DMS79 treated with DMSO at 0.1 percent for 48 hours (cell line): ENCODE measurements around the gene TRPV2.
A peak's percentile ranks its signal among the peaks of the same experiment; 100 is the strongest.

Source experiments
- DNase-seq: peaks from one replicate; lab custom pipeline; 2025; lab: John Stamatoyannopoulos, UW

TRPV2 gene

DNA sequence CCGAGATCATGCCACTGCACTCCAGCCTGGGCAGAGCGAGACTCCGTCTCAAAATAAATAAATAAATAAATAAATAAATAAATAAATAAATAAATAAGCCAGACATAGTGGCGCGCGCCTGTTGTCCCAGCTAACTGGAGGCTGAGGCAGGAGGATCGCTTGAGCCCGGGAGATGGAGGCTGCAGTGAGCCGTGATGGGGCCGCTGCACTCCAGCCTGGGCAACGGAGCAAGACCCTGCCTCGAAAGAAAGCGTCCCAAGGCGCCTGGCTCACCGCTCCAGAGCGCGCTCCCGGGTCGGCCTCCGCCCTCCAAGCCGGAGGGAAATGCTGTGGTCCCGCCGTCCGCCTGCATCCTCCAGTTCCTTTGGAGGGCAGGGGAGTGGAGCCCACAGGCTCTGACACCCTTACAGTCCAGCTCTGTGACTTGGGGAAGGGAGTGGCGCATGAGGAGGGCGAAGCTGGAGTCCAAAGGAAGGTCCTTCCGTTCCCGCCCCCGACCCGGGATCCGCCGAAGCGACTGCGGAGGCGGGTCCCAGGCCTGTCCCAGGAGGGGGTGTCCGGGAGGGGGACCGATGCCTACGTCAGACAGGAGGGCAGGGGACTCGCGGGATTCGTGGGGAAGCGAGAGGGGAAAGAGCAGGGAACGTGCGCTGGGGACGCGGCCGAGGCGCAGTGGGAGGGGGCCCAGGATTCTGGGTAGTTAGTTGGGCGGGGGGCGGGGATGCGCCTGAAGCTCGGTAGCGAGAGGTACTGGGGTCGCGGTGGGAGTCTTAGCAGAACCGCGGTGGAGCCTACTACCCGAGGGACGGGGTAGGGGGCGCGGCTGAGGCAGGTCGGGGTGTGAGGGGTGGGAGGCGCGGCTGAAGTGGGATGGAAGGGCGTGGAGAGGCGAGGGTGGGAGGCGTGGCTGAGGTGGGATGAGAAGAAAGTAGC lies 8.4 kb upstream of the TRPV2 start:
- peak; percentile 16 for DNase-seq

DNA sequence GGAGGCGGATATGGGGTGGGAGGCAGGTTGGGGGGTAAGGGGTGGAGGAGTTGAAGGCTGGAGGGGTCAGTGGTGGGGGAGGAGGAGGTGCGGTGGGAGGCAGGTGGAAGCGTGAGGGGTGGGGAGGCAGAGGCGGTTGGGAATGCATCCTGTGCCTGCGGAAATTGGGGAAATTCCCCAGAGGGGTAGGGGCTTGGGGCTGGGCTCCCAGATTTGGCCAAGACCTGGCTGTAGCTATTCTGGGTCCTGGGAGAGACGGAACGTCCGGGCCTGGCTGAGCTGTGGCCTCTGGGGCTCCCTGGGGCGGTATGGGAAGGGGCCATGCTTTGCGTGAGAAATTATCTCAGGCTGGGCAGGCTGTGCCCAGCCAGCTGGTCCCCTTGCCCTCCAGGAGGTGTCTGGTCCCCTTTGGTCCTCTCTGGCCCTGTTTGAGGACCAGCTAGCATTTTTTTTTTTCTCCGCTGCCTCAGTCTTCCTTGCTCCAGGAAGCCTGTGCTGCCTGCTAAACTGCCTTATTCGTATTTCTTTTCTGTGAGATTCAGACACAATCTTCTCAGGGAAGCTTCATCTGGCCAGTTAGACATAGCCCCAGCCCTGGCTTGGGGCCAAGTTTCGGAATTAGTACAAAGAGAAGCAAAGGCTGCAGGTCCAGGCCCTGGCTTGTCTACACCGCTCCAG lies 7.3 kb upstream of the TRPV2 start:
- peak; percentile 31 for DNase-seq

DNA sequence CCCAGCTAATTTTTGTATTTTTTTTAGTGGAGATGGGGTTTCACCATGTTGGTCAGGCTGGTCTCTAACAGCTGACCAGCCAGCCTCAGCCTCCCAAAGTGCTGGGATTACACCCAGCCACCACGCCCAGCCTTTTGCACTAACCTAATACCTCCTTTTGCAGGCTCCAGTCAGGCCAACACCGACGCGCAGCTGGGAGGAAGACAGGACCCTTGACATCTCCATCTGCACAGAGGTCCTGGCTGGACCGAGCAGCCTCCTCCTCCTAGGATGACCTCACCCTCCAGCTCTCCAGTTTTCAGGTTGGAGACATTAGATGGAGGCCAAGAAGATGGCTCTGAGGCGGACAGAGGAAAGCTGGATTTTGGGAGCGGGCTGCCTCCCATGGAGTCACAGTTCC lies 2.0 kb downstream of the TRPV2 start:
- no peak for DNase-seq

DNA sequence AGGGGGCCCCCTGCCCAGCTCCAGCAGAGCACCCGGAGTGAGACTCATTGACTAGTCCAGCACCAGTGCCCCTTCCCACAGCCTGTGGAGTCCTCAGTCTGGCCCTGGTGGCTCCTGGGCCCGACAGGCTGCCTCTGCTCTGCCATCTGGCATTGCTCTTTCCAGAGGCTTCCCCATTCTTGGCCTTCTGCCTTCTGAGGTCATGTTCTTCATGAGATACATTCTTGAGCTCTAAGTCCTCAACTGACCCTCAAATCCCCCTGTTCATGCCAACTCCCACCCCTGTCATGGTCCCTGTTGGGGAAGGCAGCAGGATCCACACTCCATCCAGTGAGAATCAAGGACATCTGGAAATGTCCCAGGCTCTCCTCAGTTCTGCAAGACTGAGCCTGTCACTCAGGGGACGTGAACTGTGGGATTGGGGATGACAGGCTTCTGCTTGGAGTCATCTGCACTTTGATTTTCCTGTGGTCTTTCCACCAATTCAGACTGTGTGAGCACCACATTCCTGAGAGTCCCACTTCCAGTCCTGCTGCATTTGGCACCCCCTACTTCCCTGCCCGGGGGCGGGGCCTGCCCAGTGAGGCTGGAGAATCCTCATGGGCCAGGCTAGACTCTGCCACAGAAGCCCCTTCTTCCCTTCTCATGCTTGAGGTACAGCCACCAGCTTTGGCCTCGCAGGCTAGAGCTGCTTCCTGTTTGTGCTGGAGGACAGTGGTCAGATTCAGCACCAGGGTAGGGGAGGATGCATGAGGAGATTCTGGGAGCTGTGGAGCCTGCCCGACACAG lies 2.7 kb downstream of the TRPV2 start:
- no peak for DNase-seq

DNA sequence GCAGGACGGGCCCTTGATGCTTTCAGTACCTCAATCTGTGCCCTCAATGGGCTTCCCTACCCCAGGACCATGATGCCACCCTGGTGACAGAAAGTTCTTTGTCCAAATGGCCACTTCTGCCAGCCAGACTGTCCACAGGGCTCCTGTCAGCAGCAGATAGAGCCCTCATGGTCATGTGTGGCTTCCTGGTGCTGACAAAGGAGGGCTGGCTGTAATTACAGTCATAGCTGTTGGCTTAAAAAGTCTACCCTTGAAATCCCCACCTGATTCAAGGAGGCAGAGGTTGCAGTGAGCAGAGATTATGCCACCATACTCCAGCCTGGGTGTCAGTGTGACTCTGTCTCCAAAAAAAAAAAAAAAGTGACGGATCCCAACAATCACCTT lies 3.3 kb downstream of the TRPV2 start:
- no peak for DNase-seq

DNA sequence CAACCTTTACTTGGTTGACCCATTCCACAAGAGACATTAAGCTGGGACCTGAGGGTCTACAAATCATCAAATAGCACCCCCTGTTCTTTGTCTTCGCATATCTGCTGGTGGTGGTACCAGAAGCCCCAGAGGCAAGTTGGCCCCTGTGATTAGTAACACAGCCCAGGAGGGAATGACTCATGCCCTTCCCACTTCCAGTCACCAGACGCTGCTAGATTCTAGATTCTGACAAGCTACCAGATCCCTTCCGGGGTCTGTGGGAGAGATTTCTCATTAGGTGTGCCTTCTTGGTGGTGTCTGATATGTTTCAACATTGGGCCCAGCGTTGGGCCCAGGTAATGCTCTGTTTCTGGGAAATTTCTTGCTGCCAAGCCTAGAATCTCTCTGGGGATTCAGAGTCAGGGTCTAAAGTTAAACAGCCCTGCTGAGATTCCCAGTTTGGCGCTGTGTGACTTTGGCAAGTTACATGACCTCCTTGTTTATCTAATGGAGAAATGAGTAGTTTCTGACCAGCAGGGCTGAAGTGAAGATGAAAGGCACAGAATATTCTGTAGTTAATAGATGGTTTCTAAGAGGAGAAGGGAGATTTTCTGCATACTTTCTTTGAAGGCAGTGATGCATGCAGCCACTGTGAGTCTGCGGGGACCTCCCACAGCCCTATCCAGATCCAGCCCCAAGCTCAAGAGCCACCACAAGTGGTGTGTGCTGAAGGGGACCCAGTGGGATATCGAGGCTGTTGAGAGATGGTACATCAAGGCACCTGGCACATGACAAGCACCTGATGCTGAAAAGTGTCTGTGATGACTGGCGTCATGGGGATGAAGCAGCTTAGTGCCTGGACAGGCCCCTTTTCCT lies 3.9 kb downstream of the TRPV2 start:
- DNase-seq = peak; percentile 51

DNA sequence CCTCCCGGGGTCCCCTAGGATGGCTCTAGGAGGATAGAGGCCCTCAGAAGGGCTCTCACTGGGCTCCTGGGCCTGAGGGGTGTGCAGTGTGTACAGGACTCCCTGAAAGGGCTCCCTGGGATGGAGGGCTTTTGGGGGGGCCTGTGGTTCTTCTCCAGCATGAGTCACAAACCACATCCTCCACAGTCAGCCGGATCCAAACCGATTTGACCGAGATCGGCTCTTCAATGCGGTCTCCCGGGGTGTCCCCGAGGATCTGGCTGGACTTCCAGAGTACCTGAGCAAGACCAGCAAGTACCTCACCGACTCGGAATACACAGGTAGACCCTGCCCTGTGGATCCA lies 4.5 kb downstream of the TRPV2 start:
- DNase-seq = no peak

DNA sequence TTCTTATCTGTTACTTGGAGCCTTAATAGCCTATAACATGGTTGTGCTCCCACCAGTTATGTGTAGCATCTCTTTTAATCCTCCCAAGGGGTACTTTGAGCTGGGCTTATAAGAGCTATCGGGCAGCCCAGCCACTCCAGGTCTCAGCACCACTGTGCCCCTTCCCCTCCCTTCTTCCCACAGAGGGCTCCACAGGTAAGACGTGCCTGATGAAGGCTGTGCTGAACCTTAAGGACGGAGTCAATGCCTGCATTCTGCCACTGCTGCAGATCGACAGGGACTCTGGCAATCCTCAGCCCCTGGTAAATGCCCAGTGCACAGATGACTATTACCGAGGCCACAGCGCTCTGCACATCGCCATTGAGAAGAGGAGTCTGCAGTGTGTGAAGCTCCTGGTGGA lies 7.0 kb downstream of the TRPV2 start:
- no peak for DNase-seq

DNA sequence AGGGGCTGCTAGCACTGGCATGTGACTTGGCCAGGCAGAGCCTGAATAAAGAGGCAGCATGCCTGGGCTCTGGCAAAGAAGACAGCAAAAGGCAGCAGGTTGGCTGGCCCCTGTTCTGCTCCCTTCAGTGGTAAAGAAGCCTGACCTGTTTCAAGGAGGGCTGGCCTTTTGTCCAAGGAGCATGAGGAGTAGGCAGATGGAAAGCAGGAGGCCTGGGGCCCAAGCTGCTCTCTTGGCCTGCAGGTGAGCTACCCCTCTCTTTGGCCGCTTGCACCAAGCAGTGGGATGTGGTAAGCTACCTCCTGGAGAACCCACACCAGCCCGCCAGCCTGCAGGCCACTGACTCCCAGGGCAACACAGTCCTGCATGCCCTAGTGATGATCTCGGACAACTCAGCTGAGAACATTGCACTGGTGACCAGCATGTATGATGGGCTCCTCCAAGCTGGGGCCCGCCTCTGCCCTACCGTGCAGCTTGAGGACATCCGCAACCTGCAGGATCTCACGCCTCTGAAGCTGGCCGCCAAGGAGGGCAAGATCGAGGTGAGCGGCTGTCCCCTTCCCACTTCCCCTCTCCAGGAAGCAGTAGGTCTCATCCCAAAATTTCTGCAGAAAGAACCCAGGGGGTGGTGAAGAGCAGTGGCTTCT lies 8.0 kb downstream of the TRPV2 start:
- DNase-seq = no peak

DNA sequence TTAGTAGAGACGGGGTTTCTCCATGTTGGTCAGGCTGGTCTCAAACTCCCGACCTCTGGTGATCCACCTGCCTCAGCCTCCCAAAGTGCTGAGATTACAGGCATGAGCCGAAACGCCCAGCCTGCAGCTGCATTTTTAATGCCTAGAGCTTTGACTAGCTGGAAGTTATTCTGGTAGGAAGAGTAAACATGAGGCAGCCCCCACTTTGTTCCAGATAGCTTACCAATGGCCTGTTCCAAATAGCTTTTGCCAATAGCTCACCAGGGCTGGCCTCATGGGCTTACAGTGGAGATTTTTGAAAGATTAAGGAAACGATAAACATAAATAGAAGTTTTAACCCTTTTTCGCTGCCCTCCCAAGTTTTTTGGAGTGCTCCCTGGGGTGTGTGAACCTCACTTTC lies 9.8 kb downstream of the TRPV2 start:
- DNase-seq = no peak

DNA sequence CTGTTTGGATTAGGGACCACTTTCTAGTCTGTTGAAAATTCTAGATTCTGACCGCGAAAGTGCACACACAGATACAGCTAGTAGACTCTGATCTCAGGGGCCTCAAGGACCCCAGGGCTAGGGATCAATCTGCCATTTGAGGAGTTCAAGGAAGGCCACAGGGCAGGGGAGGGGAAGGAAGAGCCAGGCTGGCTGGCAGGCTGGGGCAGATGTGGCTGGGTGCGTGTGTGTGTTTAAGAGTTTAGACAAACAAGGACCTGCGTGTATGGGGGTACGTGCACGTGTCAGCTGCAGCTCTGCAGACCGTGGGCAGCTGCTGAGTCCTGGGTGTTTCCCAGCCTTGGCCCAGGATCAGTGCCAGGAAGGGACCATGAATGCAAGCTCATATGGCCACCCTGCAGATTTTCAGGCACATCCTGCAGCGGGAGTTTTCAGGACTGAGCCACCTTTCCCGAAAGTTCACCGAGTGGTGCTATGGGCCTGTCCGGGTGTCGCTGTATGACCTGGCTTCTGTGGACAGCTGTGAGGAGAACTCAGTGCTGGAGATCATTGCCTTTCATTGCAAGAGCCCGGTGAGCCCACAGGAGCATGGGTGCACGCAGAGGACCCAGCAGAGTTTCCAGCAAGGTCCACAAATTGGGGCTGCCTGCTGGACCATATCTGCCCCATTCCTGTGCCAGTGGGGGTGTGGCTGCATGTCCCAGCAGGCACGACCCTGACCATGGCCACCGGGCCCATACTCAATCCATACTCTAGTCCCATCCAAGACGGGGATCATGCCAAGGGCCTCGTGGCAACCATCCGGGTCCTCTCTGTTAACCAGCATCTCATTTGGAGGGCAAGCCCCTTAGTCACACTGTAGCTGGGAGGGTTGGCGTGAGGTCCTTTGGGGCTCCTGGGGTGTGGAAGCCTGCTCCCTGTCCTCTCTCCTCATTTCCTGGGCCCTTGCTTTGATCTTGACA lies 10.6 kb downstream of the TRPV2 start:
- DNase-seq = no peak

DNA sequence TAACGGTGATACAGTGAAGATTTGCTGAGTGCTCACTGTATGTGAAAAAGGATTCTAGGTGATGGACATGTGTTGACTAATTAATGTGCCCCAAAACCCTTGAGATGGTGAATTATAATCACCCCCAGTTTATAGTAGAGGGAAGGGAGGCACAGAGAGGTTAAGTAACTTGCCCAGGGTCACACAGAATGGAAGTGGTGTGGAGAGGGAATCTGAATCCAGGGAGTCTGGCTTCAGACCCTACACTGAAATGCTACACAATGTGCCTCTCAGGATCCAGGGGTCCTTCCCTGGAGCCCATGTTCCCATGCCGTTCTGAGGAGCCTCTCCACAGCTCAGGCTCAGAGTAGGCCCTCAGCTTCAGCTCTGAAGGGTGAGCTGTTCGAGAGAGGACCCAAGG lies 11.6 kb downstream of the TRPV2 start:
- DNase-seq = no peak

DNA sequence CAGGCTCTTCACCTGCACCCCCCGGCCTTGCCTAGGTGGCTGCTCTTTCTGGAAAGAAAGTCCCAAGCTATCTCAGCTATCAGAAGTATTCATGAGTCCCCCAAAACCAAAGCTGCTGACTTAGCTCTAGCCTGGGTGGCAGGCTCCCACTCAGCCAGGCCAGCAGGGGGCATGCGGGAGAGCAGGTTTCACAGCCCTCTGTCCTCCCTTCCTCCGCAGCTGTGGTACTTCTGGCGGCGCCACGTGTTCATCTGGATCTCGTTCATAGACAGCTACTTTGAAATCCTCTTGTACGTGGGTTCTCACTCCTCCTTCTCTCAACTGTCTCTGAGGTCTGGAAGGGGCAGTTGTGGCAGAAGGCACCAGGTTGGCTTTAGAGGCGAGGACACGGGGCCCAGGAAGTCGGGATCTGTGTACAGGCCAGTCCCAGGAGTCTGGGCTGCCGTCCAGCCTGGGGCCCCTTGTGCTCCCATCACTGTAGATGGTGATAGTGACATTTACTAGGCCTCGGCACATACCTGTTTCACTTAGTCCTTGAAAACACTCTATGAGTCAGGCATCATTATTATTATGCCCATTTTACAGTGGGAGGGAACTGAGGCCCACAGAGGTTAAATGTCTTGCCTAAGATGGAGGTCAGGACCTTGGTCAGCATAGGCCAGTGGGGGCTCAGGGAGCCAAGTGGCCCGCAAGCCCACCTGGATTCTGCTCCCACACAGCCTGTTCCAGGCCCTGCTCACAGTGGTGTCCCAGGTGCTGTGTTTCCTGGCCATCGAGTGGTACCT lies 12.9 kb downstream of the TRPV2 start:
- DNase-seq = no peak

DNA sequence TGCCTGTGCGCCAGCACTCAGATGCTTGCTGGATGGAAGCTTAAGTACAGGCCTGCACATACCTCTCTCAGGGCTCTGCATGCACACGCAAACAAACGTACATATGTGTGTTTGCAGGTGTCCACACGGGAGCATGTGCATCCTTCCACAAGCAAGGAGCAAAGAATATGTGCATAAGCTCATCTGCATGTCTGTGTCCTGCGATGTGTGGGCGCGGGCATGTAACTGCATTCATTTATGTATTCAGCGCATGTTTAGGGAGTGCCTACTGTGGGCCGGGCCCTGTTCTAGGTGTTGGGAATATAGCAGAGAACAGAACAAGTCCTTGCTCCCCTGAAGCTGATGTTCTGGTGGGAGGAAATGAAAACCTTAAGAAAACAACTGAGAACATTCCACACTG lies 13.7 kb downstream of the TRPV2 start:
- no peak for DNase-seq

DNA sequence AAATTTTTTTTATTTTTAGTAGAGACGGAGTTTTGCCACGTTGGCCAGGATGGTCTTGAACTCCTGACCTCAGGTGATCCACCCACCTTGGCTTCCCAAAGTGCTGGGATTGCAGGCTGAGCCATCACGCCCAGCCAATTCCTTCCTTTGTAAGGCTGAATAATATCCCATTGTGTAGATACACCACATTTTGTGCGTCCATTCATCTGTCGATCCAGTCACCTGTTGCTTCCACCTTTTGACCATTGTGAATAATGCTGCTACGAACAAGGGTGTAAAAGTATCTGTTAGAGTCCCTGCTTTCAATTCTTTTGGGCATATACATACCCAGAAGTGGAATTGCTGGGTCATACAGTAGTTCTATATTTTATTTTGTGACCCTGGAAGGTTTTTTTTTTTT lies 15.3 kb downstream of the TRPV2 start:
- DNase-seq = no peak

DNA sequence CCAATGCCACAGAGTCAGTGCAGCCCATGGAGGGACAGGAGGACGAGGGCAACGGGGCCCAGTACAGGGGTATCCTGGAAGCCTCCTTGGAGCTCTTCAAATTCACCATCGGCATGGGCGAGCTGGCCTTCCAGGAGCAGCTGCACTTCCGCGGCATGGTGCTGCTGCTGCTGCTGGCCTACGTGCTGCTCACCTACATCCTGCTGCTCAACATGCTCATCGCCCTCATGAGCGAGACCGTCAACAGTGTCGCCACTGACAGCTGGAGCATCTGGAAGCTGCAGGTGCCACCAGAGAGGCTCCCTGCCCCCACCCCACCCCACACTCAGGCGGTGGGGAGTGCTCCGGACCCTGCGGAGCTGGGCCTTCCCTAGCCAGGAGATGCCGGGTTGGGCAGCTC lies 16.6 kb downstream of the TRPV2 start:
- DNase-seq = no peak

DNA sequence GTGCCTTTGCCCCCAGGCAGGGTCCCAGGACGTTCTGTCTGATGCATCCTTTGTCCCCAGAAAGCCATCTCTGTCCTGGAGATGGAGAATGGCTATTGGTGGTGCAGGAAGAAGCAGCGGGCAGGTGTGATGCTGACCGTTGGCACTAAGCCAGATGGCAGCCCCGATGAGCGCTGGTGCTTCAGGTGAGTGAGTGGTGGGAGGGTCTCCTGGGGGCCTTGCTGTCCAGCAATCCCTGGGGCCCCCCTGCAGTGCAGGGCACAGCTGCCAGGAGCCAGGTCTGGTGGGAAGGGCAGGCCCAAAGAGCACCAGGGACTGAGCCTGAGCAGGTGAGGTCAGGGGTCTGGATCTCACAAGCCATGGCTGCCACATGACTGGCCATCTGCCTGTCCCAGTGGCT lies 18.1 kb downstream of the TRPV2 start:
- no peak for DNase-seq

DNA sequence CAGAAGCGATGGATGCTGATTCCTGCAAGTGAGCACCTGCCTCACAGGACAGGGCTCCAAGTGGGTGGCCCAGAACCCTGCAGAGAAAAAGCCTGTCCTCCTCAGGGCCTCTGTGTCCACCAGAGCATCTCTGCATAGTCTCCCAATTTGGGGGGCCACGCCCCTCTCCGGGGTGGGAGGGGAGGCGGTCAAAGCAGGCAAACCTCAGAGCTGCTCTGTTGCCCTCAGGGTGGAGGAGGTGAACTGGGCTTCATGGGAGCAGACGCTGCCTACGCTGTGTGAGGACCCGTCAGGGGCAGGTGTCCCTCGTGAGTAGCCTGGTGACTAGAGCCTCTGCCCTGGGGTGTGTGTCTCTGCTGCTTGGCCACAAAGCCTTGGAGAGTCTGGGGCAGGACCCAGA lies 19.3 kb downstream of the TRPV2 start:
- no peak for DNase-seq
